Ishikawa (cell line): ENCODE data around the gene OR5A2.

Source experiments
- CEBPB ChIP-seq: IDR thresholded peaks from 2 replicates; pipeline ENCODE4 v1.6.1; 2012
- CREB1 ChIP-seq: IDR thresholded peaks from 2 replicates; pipeline ENCODE4 v1.6.1; 2012; ENCODE audit warnings: low read depth
- EGR1 ChIP-seq: IDR thresholded peaks from 2 replicates; pipeline ENCODE4 v1.6.1; 2012
- EP300 ChIP-seq: IDR thresholded peaks from 2 replicates; pipeline ENCODE4 v1.6.1; 2012; ENCODE audit warnings: borderline replicate concordance
- FOXM1 ChIP-seq: IDR thresholded peaks from 2 replicates; pipeline ENCODE4 v1.6.1; 2012; ENCODE audit warnings: low read depth, borderline replicate concordance
- NFIC ChIP-seq: IDR thresholded peaks from 2 replicates; pipeline ENCODE4 v1.6.1; 2012
- RAD21 ChIP-seq: IDR thresholded peaks from 2 replicates; pipeline ENCODE4 v1.6.1; 2012; ENCODE audit warnings: low read depth
- TAF1 ChIP-seq: IDR thresholded peaks from 2 replicates; pipeline ENCODE4 v1.6.1; 2012; ENCODE audit warnings: low read depth, mild to moderate bottlenecking
- TCF12 ChIP-seq: IDR thresholded peaks from 2 replicates; pipeline ENCODE4 v1.6.1; 2012; ENCODE audit warnings: low read depth
- TEAD4 ChIP-seq: IDR thresholded peaks from 2 replicates; pipeline ENCODE4 v1.6.1; 2012
- YY1 ChIP-seq: IDR thresholded peaks from 2 replicates; pipeline ENCODE4 v1.6.1; 2012; ENCODE audit warnings: low read depth
- ZBTB7A ChIP-seq: IDR thresholded peaks from 2 replicates; pipeline ENCODE4 v1.6.1; 2012; ENCODE audit warnings: low read depth
- TF ChIP-seq, protein P1 (sequence below): IDR thresholded peaks from 2 replicates; pipeline ENCODE4 v1.6.1; 2012; ENCODE audit warnings: low read depth, mild to moderate bottlenecking
- TF ChIP-seq, protein P2 (sequence below): IDR thresholded peaks from 2 replicates; pipeline ENCODE4 v1.6.1; 2012

DNA sequence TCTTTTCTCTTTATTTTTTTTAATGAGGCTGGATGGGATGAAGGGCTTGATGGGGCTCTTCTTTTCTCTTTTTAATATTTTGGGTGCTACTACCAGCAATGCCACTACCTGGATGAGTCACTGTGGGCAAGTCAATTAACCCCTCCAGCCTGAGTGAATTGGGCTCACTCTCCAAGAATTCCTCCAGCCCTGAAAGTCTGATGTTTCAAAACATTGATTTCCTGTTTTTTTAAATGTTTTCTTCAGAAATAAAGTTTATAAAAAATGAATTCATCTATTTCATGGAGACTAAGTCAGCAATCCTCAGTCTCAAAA, 812 bp upstream of the OR5A2 start:
- no peak for TF ChIP-seq EP300
- TF ChIP-seq, protein P1, sequence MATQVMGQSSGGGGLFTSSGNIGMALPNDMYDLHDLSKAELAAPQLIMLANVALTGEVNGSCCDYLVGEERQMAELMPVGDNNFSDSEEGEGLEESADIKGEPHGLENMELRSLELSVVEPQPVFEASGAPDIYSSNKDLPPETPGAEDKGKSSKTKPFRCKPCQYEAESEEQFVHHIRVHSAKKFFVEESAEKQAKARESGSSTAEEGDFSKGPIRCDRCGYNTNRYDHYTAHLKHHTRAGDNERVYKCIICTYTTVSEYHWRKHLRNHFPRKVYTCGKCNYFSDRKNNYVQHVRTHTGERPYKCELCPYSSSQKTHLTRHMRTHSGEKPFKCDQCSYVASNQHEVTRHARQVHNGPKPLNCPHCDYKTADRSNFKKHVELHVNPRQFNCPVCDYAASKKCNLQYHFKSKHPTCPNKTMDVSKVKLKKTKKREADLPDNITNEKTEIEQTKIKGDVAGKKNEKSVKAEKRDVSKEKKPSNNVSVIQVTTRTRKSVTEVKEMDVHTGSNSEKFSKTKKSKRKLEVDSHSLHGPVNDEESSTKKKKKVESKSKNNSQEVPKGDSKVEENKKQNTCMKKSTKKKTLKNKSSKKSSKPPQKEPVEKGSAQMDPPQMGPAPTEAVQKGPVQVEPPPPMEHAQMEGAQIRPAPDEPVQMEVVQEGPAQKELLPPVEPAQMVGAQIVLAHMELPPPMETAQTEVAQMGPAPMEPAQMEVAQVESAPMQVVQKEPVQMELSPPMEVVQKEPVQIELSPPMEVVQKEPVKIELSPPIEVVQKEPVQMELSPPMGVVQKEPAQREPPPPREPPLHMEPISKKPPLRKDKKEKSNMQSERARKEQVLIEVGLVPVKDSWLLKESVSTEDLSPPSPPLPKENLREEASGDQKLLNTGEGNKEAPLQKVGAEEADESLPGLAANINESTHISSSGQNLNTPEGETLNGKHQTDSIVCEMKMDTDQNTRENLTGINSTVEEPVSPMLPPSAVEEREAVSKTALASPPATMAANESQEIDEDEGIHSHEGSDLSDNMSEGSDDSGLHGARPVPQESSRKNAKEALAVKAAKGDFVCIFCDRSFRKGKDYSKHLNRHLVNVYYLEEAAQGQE = no peak
- TF ChIP-seq EGR1 = no peak
- no peak for TF ChIP-seq TAF1
- no peak for TF ChIP-seq CREB1
- no peak for TF ChIP-seq TCF12
- TF ChIP-seq, protein P2, sequence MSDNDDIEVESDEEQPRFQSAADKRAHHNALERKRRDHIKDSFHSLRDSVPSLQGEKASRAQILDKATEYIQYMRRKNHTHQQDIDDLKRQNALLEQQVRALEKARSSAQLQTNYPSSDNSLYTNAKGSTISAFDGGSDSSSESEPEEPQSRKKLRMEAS = no peak
- no peak for TF ChIP-seq ZBTB7A
- no peak for TF ChIP-seq YY1
- TF ChIP-seq CEBPB = no peak
- no peak for TF ChIP-seq RAD21
- TF ChIP-seq TEAD4 = no peak
- TF ChIP-seq NFIC = no peak
- no peak for TF ChIP-seq FOXM1
